ENCODE data around the gene EIF2AK2.

EIF2AK2 gene

DNA sequence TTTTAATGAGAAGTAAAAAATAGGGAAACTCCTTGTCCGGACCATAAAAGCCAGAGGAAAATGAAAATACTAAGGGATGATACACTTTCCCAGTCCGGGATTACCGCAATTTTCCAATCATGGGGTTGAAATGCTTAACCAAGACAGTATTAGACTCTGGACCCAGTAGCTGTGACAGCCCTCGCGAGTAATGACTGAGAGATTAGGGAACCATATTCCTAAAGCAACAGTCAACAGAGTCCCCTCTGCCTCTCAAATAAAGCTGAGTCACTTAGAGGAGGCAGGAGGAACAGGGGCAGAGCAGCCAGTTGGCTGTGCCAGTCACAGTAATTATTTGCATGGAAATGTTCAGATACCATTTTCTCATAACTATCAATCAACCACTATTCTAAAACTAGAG lies 37.6 kb downstream of the EIF2AK2 start:
- FAIRE-seq = no peak
- no peak for DNase-seq (ENCODE audit: insufficient read length, low spot score)
- TF ChIP-seq, protein P1, sequence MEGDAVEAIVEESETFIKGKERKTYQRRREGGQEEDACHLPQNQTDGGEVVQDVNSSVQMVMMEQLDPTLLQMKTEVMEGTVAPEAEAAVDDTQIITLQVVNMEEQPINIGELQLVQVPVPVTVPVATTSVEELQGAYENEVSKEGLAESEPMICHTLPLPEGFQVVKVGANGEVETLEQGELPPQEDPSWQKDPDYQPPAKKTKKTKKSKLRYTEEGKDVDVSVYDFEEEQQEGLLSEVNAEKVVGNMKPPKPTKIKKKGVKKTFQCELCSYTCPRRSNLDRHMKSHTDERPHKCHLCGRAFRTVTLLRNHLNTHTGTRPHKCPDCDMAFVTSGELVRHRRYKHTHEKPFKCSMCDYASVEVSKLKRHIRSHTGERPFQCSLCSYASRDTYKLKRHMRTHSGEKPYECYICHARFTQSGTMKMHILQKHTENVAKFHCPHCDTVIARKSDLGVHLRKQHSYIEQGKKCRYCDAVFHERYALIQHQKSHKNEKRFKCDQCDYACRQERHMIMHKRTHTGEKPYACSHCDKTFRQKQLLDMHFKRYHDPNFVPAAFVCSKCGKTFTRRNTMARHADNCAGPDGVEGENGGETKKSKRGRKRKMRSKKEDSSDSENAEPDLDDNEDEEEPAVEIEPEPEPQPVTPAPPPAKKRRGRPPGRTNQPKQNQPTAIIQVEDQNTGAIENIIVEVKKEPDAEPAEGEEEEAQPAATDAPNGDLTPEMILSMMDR (IDR thresholded peaks at IDR 0.05; ENCODE audit: insufficient read depth, missing control alignments) = no peak

DNA sequence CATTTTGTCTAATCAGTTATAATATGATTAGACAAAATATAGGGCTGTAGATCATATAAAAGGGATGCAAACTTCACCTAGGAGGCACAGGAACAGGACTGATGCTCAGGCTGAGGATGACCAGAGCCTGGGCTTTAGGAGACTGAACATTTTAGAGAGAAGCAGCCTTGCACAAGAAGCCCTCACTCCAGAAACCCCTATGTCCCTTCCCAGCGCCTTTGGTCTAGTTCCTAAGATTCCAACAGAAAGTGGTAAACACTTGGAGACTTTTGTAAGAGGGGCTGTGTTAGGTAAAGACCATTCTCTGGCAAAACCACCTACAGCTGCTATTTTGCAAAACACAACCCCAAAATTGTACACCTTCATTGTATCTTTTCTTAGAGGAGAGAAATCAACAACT lies 39.2 kb downstream of the EIF2AK2 start:
- DNase-seq (ENCODE audit: insufficient read length, low spot score) = no peak
- no peak for FAIRE-seq
- TF ChIP-seq, protein P1 (IDR thresholded peaks at IDR 0.05; ENCODE audit: insufficient read depth, missing control alignments) = no peak

DNA sequence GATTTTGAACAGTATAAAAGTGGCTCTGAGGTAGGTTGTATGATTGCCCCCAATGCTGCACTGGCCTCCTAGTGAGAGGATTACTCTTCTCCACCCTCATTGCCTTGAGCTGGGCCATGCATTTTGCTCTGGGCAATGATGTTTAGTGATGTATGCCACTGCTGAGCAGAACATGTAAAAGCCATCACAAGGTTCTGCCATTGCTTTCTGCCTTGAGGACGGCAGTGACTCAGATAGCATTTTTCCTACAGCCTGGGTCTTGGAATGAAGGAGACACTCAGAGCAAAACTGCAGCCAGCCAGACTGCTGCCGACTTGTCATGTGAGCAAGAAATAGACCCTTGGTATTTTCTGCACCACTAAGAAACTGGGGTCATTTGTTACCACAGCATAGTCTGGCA lies 44.8 kb downstream of the EIF2AK2 start:
- FAIRE-seq = no peak
- DNase-seq (ENCODE audit: insufficient read length, low spot score) = no peak
- TF ChIP-seq, protein P1 (IDR thresholded peaks at IDR 0.05; ENCODE audit: insufficient read depth, missing control alignments) = no peak

DNA sequence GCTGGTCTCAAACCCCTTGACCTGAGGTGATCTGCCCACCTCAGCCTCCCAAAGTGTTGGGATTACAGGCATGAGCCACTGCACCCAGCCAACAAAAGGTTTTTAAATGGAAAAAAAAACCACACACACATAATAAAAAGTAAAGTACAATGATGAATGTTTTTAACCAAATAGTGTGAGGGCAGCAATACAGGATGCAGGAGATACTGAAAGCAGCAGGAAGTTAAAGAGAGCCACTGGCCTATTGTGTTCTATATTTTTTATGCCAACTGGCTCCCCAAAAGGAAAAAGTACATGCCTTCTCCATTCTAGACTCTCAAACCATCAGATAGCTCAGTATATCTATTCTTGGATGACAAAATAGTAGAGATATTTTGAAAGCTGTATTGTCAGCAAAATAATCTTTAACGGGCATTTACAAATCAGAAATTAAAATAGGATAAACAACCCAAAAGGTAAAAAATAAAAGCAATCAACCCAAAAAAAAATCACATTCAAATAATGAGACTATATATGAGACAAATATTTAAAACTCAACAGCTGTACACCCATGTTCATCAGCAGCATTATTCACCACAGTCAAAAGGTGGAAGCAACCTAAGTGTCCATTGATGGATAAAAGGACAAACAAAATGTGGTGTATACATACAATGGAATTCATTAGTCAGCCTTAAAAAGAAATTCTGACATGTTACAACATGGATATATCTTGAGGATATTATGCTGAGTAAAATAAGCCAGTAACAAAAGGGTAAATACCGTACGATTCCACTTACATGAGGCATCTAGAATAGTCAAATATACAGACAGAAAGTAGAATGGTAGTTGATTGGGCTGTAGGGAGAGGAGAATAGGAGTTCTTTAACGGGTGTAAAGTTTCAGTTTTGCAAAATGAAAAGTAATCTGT lies 46.2 kb downstream of the EIF2AK2 start:
- DNase-seq (ENCODE audit: insufficient read length, low spot score) (no peak), FAIRE-seq (no peak)
- TF ChIP-seq, protein P1 (IDR thresholded peaks at IDR 0.05; ENCODE audit: insufficient read depth, missing control alignments) = no peak

DNA sequence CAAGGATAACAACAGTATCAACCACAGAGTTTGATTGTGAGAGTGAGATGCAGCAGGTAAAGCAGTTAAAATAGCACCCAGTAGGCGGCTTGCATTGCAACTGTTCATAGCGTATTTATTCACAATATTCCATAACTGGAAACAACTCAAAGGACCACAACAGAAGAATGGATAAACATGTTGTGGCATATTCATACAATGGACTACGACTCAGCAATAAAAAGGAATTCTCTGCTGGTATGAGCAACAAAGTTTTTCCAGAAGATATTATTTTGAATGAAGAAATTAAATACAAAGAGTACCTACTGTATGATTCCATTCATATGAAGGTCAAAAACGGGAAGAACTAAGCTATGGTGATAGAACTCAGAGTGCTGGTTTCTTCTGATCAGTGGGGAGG lies 47.3 kb downstream of the EIF2AK2 start:
- no peak for DNase-seq (ENCODE audit: insufficient read length, low spot score)
- no peak for FAIRE-seq

DNA sequence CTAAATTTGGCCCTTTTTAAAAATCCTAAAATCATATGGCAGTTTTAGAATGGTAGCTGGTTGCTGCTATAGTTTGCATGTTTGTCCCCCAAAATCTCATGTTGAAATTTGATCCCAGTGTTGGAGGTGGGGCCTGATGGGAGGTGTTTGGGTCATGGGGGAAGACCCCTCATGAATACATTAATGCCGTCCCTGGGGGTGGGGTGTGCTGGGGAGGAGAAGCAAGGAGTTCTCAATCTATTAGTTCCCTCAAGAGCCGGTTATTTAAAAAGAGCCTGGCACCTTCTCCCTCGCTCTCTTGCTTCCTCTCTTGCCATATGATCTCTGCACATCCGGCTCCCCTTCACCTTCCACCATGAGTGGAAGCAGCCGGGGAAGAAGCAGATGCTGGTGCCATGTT lies 51.6 kb downstream of the EIF2AK2 start:
- DNase-seq (ENCODE audit: insufficient read length, low spot score) (no peak), FAIRE-seq (no peak)

More for the DNA sequence above, 47.3 kb downstream of the EIF2AK2 start:
- TF ChIP-seq, protein P1 (IDR thresholded peaks at IDR 0.05; ENCODE audit: insufficient read depth, missing control alignments) = no peak

More for the DNA sequence above, 51.6 kb downstream of the EIF2AK2 start:
- TF ChIP-seq, protein P1 (IDR thresholded peaks at IDR 0.05; ENCODE audit: insufficient read depth, missing control alignments) = no peak

Measured in D721Med (cell line).